T-helper 1 cell (primary cell): ENCODE measurements around the gene CYP2A13.
"Not testable (repeated sequence)": the region's sequence is repeated elsewhere in the genome, so short reads cannot be mapped to it uniquely, and the experiment has no call there.

Source experiments
- DNase-seq, 5 donors: peaks; one replicate each; pipeline ENCODE4 v3.0.0-alpha.2; 2012 to 2020
- total RNA-seq, 4 donors: gene quantifications; one replicate each; lab custom pipeline; 2026; lab: John Stamatoyannopoulos, UW

Gene CYP2A13
- 0 reads per million in 4 donors for total RNA-seq

GRCh38 chr19:41088151-41088550, at the start of gene CYP2A13:
CYP2A13 (plus strand) TSS chr19:41088451; CDS start chr19:41088472, 21 bp downstream.
- no peak for DNase-seq

GRCh38 chr19:41039806-41040205, 48.4 kb upstream of the CYP2A13 start:
- DNase-seq = no peak

- not testable (repeated sequence) for DNase-seq
Measured at GRCh38 chr19:41045095-41045494, 43.2 kb upstream of the CYP2A13 start.

GRCh38 chr19:41050426-41050825, 37.8 kb upstream of the CYP2A13 start:
- no peak for DNase-seq

- DNase-seq = not testable (repeated sequence)
Measured at GRCh38 chr19:41052162-41052561, 36.1 kb upstream of the CYP2A13 start.

GRCh38 chr19:41053331-41053730, 34.9 kb upstream of the CYP2A13 start:
- not testable (repeated sequence) for DNase-seq

GRCh38 chr19:41064974-41065569, 23.2 kb upstream of the CYP2A13 start:
- DNase-seq = peak in 1 of 5 donors; percentile 2

- DNase-seq = no peak
Measured at GRCh38 chr19:41076286-41076685, 12.0 kb upstream of the CYP2A13 start.

- no peak for DNase-seq
Measured at GRCh38 chr19:41083516-41083915, 4.7 kb upstream of the CYP2A13 start.

- no peak for DNase-seq
Measured at GRCh38 chr19:41085748-41086415, 2.4 kb upstream of the CYP2A13 start.

GRCh38 chr19:41089959-41090358, 1.7 kb downstream of the CYP2A13 start:
- no peak for DNase-seq

GRCh38 chr19:41095703-41096102, 7.5 kb downstream of the CYP2A13 start:
- DNase-seq = no peak

GRCh38 chr19:41096353-41096752, 8.1 kb downstream of the CYP2A13 start:
- DNase-seq = no peak

- DNase-seq = no peak
Measured at GRCh38 chr19:41097302-41097701, 9.1 kb downstream of the CYP2A13 start.

GRCh38 chr19:41098762-41099161, 10.5 kb downstream of the CYP2A13 start:
- DNase-seq = no peak

- DNase-seq = not testable (repeated sequence)
Measured at GRCh38 chr19:41102210-41102609, 14.0 kb downstream of the CYP2A13 start.

GRCh38 chr19:41106177-41106576, 17.9 kb downstream of the CYP2A13 start:
- DNase-seq = no peak

- DNase-seq = no peak
Measured at GRCh38 chr19:41111296-41111695, 23.0 kb downstream of the CYP2A13 start.

- DNase-seq = no peak
Measured at GRCh38 chr19:41111750-41112295, 23.6 kb downstream of the CYP2A13 start.

- DNase-seq = no peak
Measured at GRCh38 chr19:41112728-41113290, 24.6 kb downstream of the CYP2A13 start.

- no peak for DNase-seq
Measured at GRCh38 chr19:41114132-41114531, 25.9 kb downstream of the CYP2A13 start, which contains the start of gene CYP2F1. CYP2F1 (plus strand) TSS chr19:41114432; CDS start chr19:41116189, 1,757 bp downstream.

GRCh38 chr19:41116261-41116660, 28.0 kb downstream of the CYP2A13 start:
- no peak for DNase-seq
